Urinary bladder (tissue), 4 donors: ENCODE results near the gene KIZ. TPM values are rescaled to one million over a fixed set of nuclear protein-coding genes. Genes with fewer than 3 reads are reported as not detected.

Experiments
- DNase-seq: peaks from one replicate; pipeline ENCODE4 v3.0.0-alpha.2; 2015; ENCODE audit errors: extremely low spot score
- H3K27ac ChIP-seq: one replicate; pipeline ENCODE4 v1.5.1; 2013; ENCODE audit warnings: low read depth, mild to moderate bottlenecking, moderate library complexity
- H3K36me3 ChIP-seq: one replicate; pipeline ENCODE4 v1.6.1; 2013; ENCODE audit warnings: mild to moderate bottlenecking, moderate library complexity; ENCODE audit not compliant: insufficient read depth
- H3K4me1 ChIP-seq: one replicate; pipeline ENCODE4 v1.6.1; 2013; ENCODE audit warnings: mild to moderate bottlenecking, moderate library complexity; ENCODE audit not compliant: insufficient read depth
- H3K4me3 ChIP-seq: one replicate; pipeline ENCODE4 v1.5.1; 2013; ENCODE audit warnings: low read depth, low read length
- WGBS: extraction: QIAGEN DNeasy Blood & Tissue Kit; methylation state at CpG from one replicate; pipeline ENCODE4 v1.1.7; 2013; 5-methylcytosine and 5-hydroxymethylcytosine counted together
- polyA plus RNA-seq: library from polyadenylated mRNA; stranded (reverse); fragments of 200-250 nt; gene quantifications from one replicate; pipeline ENCODE4 v1.2.3, GENCODE V29; 2013
- total RNA-seq: library from RNA; depleted of rRNA; stranded (reverse); fragments of >200 nt; gene quantifications from one replicate; pipeline ENCODE4 v1.2.3, GENCODE V29; 2014
- donor health status: healthy with polysubstance abuse.
- donor health status: healthy.

Gene KIZ
- total and polyA plus RNA-seq, 2 donors, result 32.9 to 38.1 TPM

DNA sequence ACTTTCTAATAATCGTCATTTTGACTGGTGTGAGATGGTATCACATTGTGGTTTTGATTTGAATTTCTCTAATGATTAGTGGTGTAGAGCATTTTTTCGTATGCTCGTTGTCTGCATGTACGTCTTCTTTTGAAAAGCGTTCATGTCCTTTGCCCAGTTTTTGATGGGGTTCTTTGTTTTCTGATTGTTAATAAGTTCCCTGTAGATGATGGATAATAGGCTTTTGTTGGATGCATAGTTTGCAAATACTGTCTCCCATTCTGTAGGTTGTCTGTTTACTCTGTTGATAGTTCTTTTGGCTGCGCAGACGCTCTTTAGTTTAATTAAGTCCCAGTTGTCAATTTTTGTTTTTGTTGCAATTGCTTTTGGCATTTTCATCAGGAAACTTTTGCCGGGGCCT, 144.9 kb downstream of the KIZ start:
- Histone ChIP-seq H3K4me1 (no peaks in the 10 kb centered on the region), H3K4me3 (no peak overlapping the region), H3K36me3 (no peaks in the 10 kb centered on the region), H3K27ac (no peak overlapping the region)
- 81% methylated on average over 8 of the region's 8 CpGs for WGBS
- DNase-seq, result no peak

DNA sequence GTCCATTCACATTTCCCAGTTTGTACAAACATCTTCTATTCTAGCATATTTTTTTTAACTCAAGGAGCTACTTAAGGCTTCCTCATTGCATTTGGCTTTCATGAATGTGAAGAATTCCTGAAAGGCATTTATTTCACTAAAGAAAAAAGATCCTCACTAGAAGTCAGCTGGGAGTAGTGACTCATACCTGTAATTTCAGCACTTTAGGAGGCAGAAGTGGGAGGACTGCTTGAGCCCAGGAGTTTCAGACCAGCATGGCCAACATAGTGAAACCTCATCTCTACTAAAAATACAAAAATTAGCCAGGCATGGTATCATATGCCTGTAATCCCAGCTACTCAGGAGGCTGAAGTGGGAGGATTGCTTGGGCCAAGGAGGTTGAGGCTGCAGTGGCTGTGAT, 146.4 kb downstream of the KIZ start:
- H3K4me1 ChIP-seq, result no peaks in the 10 kb centered on the region

DNA sequence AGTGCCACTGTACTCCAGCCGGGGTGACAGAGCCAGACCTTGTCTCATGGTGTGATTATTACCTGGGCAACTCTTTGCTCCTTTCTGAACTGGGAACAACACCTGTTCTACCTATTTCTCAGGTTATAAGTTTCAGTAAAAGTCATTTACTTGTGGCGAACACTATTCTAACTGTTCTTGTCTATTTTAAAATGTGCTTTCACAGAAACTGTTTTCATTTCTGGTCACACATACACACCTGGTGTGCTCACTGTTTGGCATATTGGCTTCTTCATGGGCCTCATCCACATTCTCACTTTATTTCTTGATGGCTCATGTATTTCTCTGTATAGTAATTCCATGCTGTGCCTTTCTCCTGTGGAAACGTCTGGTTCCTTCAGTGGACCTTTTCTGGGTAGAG, 146.8 kb downstream of the KIZ start:
- no peaks in the 10 kb centered on the region for H3K4me1 ChIP-seq
- H3K4me3 ChIP-seq, result no peak overlapping the region
- WGBS, result 78% methylated on average over 3 of the region's 3 CpGs
- no peak for DNase-seq
- no peak overlapping the region for H3K27ac ChIP-seq
- no peaks in the 10 kb centered on the region for H3K36me3 ChIP-seq

More for the DNA sequence above, 146.4 kb downstream of the KIZ start:
- Histone ChIP-seq H3K36me3 (no peaks in the 10 kb centered on the region), H3K4me3 (no peak overlapping the region), H3K27ac (no peak overlapping the region)
- no peak for DNase-seq

DNA sequence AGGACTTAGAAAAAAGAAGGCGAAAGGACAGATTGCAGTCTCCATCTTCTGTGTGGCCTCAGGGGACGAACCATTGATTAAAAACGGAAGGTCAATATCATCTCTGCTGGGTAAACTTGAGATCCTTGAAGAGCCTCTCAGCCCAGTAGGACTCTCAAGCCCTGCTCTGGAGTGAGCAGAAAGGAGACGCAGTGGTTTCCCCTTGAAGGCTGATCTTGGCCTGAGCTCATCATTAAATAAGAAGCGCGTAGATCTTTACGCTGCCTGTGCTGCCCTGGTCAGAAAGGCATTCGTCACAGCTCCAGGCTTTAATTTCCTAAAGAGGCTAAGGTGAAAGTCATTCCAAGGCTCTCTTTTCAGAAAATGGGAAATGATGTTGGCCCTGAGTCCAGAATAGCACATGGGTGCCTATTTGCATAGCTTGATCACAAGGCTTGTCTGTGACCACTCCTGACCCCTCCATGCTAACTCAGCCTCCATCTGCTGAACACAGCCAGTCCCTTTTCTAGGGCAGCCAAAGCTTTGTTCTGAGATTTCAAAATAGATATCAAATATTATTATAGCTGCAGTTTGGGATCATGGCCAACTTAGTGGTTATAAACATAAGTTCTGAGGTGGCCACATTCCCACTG, 148.0 kb downstream of the KIZ start:
- 85% methylated on average over 8 of the region's 8 CpGs for WGBS
- Histone ChIP-seq H3K27ac (no peak overlapping the region), H3K4me3 (no peak overlapping the region), H3K4me1 (no peaks in the 10 kb centered on the region), H3K36me3 (no peaks in the 10 kb centered on the region)
- DNase-seq, result no peak

DNA sequence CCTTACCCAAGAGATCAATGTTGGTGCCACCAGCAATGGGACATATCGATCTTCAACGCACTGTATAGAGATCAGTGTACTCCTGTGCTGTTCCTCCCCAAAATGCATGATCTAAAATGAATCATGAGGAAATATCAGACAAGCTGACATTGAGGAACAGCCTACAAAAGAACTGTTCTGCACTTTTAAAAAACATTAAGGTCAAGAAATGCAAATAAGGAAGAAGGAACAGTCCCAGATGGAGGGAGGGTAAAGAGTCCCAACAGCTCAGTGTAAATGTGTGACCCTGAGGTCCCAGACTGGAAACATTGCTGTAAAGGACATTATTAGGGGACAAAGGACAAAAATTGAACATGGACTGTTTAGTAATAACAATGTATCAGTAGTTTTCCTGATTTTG, 152.9 kb downstream of the KIZ start:
- DNase-seq, result no peak
- WGBS, result 95% methylated on average over 2 of the region's 2 CpGs
- no peaks in the 10 kb centered on the region for H3K36me3 ChIP-seq
- no peaks in the 10 kb centered on the region for H3K4me1 ChIP-seq
- no peak overlapping the region for H3K4me3 ChIP-seq
- H3K27ac ChIP-seq, result no peak overlapping the region

DNA sequence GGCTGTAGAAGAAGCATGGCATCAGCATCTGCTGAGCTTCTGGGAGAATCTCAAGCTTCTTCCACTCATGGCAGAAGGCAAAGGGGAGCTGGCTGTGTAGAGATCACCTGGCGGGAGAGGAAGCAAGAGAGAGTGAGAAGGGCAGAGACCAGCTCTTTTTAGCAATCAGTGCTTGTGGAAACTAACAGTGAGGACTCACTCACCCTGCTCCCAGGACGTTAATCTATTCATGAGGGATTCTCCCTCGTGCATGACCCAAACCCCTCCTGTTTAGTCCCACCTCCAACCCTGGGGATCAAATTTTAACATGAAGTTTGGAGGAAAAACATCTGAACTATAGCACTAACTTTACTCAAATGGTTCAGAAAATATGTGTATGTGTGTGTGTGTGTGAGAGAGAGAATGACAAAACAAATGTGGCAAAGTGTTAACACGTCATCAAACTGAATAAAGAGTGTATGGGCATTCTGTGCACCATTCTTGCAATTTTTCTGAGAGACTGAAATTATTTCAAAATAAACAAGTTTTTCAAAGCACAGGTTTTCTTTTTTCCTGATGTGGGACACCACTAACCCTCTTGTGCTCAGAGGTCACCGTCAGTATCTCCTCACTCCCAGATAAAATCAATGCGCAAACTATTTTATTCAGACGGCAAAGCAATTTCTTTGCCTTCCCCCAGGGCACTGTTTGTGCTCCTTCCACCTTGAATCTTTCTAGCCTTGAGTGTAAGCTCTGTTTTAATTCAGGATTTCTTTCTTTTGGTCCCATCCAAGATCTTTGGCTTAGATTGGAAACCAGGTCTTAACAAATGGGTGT, 154.0 kb downstream of the KIZ start:
- Histone ChIP-seq H3K4me1 (no peaks in the 10 kb centered on the region), H3K27ac (no peak overlapping the region), H3K4me3 (no peak overlapping the region), H3K36me3 (no peaks in the 10 kb centered on the region)
- DNase-seq, result no peak
- 52% methylated on average over 7 of the region's 7 CpGs for WGBS

DNA sequence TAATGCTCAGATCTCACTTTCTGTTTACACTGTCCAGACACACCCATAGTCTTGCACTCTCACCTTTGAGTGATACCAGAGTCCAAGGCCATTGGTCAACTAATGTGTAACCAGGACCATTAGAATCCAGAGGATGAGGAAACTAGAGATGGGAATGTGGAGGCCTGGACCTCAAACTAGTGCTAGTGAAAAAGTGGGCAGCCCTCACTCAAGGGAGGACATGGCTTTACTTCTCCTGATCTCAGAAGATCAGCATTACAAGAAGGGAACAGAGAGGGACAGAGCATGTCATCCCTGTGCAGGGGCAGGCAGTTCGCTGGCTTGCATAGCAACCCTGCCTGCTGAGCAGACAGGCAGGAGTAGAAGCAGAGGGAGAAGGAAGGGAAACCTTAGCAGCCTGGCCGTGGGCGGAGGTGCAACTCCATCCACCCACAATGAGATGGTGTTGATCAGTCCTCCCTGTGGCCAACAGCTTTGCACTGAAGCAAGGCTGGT, 154.7 kb downstream of the KIZ start:
- Histone ChIP-seq H3K27ac (no peak overlapping the region), H3K4me3 (no peak overlapping the region), H3K4me1 (no peaks in the 10 kb centered on the region), H3K36me3 (no peaks in the 10 kb centered on the region)
- WGBS, result 67% methylated on average over 3 of the region's 3 CpGs
- no peak for DNase-seq

DNA sequence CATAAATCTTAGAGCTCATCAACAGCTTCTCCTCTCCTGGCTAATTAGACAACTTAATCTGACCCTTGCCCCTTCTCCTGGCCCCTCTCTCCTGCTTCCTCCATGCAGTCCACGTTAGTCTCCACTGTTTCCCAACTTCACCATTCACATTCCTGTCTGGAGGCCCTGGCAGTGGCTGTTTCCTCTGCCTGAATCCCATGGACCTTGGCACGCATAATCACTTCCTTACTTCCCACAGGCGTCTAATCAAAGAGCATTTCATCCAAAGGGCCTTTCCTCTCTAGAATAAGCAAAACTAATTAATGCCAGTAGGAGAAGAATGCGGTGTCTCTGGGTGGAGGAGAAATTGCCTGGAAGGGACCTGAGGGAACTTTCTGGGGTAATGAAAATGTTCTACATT, 160.9 kb downstream of the KIZ start:
- Histone ChIP-seq H3K36me3 (no peaks in the 10 kb centered on the region), H3K27ac (no peak overlapping the region), H3K4me3 (no peak overlapping the region), H3K4me1 (no peaks in the 10 kb centered on the region)
- DNase-seq, result no peak
- WGBS, result 59% methylated on average over 4 of the region's 4 CpGs

DNA sequence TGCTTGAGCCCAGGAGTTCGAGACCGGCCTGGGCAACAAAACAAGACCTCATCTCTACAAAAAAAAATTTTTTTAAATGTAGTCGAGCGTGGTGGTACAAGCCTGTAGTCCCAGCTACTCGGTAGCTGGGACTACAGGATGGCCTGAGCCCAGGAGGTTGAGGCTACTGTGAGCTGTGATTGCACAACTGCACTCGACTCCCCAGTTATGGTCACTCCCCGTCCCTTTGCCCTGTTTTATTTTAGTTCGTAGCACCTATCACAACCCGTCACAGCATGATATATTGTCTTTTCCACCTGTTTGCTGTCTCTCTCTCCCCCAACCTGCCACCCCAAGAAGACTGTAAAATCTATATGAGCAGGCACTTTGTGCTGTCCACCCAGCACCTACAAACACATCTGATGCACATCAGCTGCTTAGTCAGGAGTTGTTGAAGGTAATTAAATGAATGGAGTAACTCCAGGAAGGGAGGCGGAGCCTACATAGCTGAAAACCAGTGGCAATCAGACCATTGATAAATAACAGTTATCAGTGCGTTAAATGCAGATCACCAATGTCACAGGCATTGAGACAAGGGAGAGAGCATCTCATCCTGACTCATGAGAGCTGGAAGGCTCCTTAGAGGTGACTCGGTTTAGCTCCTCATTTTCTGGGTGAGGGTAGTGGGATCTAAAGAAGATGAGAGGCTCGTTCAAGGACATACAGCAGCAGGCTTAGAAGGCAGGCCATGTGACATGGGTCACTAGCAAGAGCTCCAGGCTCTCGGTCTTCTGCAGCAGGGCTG, 162.9 kb downstream of the KIZ start:
- no peak overlapping the region for H3K4me3 ChIP-seq
- H3K36me3 ChIP-seq, result no peaks in the 10 kb centered on the region
- 69% methylated on average over 14 of the region's 14 CpGs for WGBS
- H3K27ac ChIP-seq, result no peak overlapping the region
- H3K4me1 ChIP-seq, result no peaks in the 10 kb centered on the region
- DNase-seq, result no peak

DNA sequence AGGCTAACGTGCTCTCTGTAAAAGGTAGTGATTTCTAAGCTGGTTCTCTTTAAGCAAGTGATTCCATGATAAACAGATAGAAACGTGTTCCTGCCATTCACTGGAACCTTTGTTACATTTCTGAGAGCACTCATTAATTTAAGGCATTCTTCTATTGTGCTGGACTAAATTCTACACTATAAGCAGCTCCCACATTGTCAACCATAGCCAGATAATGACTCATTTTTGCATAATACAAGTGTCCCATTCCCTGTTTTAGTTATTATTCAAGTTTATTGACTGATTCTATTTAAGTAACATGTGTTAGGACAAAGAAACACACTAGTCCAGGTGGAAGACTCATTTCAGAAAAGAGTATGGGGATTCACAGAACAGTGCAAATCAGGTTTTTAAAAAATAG, 163.8 kb downstream of the KIZ start:
- DNase-seq, result no peak
- 30% methylated on average over 2 of the region's 2 CpGs for WGBS
- Histone ChIP-seq H3K27ac (no peak overlapping the region), H3K4me3 (no peak overlapping the region), H3K36me3 (no peaks in the 10 kb centered on the region), H3K4me1 (no peaks in the 10 kb centered on the region)

DNA sequence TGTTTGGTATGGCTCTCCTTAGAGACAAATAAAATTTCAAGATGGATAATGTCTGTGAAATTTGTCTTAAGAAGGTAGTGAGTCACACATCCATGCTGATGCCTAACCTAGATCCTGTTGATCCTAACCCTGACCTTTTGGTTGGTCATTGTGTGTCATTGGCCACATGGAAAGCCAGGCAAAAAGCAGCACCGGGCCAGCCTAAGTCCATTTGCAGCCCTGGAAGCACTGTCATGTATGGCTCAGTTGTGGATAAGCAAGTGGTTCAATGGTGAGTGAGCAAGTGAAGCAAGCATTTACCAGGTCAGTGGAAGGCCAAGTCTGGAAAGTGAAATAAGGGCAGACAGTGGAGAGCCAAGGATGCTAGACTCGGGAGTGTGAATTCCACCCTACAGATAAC, 165.1 kb downstream of the KIZ start:
- DNase-seq, result no peak
- no peaks in the 10 kb centered on the region for H3K4me1 ChIP-seq
- no peak overlapping the region for H3K27ac ChIP-seq
- no peaks in the 10 kb centered on the region for H3K36me3 ChIP-seq
- H3K4me3 ChIP-seq, result no peak overlapping the region
- 84% methylated on average over 2 of the region's 2 CpGs for WGBS

DNA sequence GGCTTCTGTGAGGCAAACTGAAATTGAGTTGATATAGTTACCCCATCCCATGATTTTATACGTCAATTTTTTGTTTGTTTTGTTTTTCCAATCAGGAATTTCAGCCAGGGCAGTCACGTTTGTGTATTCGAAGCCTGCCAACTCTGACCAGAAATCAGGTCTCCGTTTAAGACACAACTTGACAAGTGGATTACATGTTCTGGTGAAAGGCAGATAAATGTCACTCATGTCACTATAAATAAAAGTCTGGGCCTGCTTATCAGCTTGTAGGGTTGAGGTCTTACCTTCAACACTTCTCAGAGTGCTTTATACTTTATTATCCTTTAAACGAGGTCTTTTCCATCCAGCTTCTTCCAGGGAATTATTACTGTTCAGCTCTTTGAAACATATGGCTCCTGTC, 168.9 kb downstream of the KIZ start:
- Histone ChIP-seq H3K27ac (no peak overlapping the region), H3K36me3 (no peaks in the 10 kb centered on the region), H3K4me1 (no peaks in the 10 kb centered on the region), H3K4me3 (no peak overlapping the region)
- WGBS, result 35% methylated on average over 5 of the region's 5 CpGs
- no peak for DNase-seq
